ENCODE measurements around the gene CAPN14.

Gene CAPN14

GRCh38 chr2:31176742-31177141 lies 40.6 kb downstream of the CAPN14 start:
- TF ChIP-seq BACH2 (CRISPR knock-in tag; IDR thresholded peaks at IDR 0.05; ENCODE audit: borderline replicate concordance) (no peak), GLIS3 (CRISPR knock-in tag; IDR thresholded peaks at IDR 0.05) (no peak), CSDC2 (CRISPR knock-in tag; IDR thresholded peaks at IDR 0.05) (no peak), ISL1 (CRISPR knock-in tag; IDR thresholded peaks at IDR 0.05) (no peak), SNAI2 (CRISPR knock-in tag; IDR thresholded peaks at IDR 0.05) (no peak), TSHZ2 (CRISPR knock-in tag; IDR thresholded peaks at IDR 0.05) (no peak), ESRRG (CRISPR knock-in tag; IDR thresholded peaks at IDR 0.05) (no peak), ZFP3 (CRISPR knock-in tag; IDR thresholded peaks at IDR 0.05) (no peak)
- ATAC-seq, result no peak

- TF ChIP-seq TOX (CRISPR knock-in tag; IDR thresholded peaks at IDR 0.05; ENCODE audit: borderline replicate concordance) (no peak), GLIS3 (CRISPR knock-in tag; IDR thresholded peaks at IDR 0.05) (no peak), CSRNP3 (CRISPR knock-in tag; IDR thresholded peaks at IDR 0.05) (no peak), RARB (CRISPR knock-in tag; IDR thresholded peaks at IDR 0.05) (no peak), BACH2 (CRISPR knock-in tag; IDR thresholded peaks at IDR 0.05; ENCODE audit: borderline replicate concordance) (no peak), TSHZ2 (CRISPR knock-in tag; IDR thresholded peaks at IDR 0.05) (no peak), ZNF70 (CRISPR knock-in tag; IDR thresholded peaks at IDR 0.05) (no peak), TCF4 (CRISPR knock-in tag; IDR thresholded peaks at IDR 0.05; ENCODE audit: borderline replicate concordance) (no peak), ESRRG (CRISPR knock-in tag; IDR thresholded peaks at IDR 0.05) (no peak), SNAI2 (CRISPR knock-in tag; IDR thresholded peaks at IDR 0.05) (no peak), ZFP30 (CRISPR knock-in tag; IDR thresholded peaks at IDR 0.05) (no peak), ARNTL (CRISPR knock-in tag; IDR thresholded peaks at IDR 0.05; ENCODE audit: borderline replicate concordance, low read depth) (no peak), PPARA (CRISPR knock-in tag; IDR thresholded peaks at IDR 0.05; ENCODE audit: borderline replicate concordance) (no peak), OSR1 (CRISPR knock-in tag; IDR thresholded peaks at IDR 0.05) (no peak), ZC3H10 (CRISPR knock-in tag; IDR thresholded peaks at IDR 0.05) (no peak), CSDC2 (CRISPR knock-in tag; IDR thresholded peaks at IDR 0.05) (no peak), ZFP3 (CRISPR knock-in tag; IDR thresholded peaks at IDR 0.05) (no peak)
- ATAC-seq, result no peak
Measured at GRCh38 chr2:31171142-31171541, 46.2 kb downstream of the CAPN14 start.

- ATAC-seq, result peak; percentile 96
- TF ChIP-seq PATZ1 (CRISPR knock-in tag; IDR thresholded peaks at IDR 0.05; ENCODE audit: borderline replicate concordance) (peak; percentile 77; the same call in 1 of the 2 replicates), PPARA (CRISPR knock-in tag; IDR thresholded peaks at IDR 0.05; ENCODE audit: borderline replicate concordance) (no peak)
Measured at GRCh38 chr2:31170071-31170698, 47.1 kb downstream of the CAPN14 start.

GRCh38 chr2:31168291-31168690 lies 49.0 kb downstream of the CAPN14 start:
- no peak for ATAC-seq
- TF ChIP-seq ISL1 (CRISPR knock-in tag; IDR thresholded peaks at IDR 0.05) (no peak), CSDC2 (CRISPR knock-in tag; IDR thresholded peaks at IDR 0.05) (no peak), TSHZ2 (CRISPR knock-in tag; IDR thresholded peaks at IDR 0.05) (no peak), ARNTL (CRISPR knock-in tag; IDR thresholded peaks at IDR 0.05; ENCODE audit: borderline replicate concordance, low read depth) (no peak), CREB5 (CRISPR knock-in tag; IDR thresholded peaks at IDR 0.05; ENCODE audit: low read depth) (no peak)
